ENCODE results near the gene MZT2B. TPM values are rescaled to one million over a fixed set of nuclear protein-coding genes. Genes with fewer than 3 reads are reported as not detected.
"Not testable (repeated sequence)": the region's sequence is repeated elsewhere in the genome, so short reads cannot be mapped to it uniquely, and the experiment has no call there.

MZT2B gene
- total and polyA plus RNA-seq, 2 donors = 50.4 to 251 TPM

DNA sequence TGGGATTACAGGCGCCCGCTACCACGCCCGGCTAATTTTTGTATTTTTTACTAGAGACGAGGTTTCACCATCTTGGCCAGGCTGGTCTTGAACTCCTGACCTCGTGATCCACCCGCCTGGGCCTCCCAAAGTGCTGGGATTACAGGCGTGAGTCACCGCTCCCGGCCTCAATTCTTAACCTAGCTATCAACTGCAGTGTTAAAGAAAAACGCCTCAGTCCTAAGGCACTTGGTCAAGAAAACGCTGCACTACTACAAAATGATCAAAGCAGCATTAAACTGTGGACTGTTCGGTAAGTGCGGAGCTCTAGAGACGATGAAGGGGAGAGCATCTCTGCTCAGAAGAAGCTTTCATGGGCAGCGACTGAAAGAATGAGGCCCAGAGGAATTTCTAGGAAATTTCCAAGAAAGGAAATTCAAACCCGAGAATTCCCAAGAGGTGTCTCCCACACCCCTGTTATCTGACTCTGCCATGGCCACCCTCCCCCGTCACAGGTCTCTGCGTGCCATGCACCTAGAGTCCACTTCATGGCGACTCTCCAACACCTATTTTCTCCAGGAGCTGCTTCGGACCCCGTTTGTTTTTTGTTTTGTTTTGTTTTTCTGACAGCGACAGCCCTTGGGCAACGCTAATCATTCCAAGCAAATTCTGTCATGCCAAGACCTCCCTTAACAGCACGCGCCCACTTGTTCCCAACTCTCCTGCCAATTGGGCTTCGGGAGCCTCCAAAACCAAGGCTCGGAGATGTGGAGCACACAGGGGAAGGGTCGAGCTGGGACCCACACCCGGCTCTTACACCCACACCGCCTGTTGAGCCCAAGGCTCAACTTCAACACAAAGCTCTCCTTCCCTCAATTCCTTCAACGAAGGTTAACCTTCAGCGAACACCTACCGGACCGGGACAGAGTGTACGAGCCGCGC is 1.4 kb upstream of the MZT2B start:
- 23% methylated on average over 38 of the region's 38 CpGs for WGBS
- not testable (repeated sequence) for DNase-seq (ENCODE audit: extremely low spot score)

DNA sequence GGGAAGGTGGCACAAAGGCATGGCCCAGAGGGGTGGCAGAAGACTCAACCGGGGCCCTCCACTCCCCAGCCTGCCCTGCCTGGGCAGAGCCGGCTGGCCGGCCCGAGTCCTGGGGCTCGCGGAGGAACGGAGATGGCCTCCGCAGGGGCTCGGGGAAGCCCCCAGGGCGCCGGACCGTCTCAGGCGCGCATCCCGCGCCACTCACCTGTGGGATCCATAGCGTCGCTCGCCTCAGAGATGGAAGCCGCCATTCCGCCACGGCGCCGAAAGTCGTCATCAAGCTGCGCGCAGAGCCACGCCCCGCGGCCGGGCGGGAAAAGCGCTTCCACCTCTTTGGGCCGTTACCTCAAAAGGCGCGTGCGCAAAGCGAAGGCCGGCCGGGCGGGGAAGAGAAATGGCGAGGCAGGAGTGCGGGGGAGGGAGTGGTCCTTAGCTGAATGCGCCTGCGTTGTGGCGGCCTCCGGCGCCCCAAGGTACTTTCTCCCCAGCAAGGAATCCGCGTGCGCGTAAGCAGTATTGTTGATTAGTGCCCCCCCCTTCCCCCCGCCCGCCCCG is 660 bp upstream of the MZT2B start, which contains the start of gene SMPD4:
SMPD4 (minus strand) TSS at position 278 of the 555 bp plus-strand sequence. CDS start 5,010 bp downstream, outside the sequence.
- Histone ChIP-seq H3K4me1 (ENCODE audit: insufficient read depth) (peaks cover 1% of the 10 kb centered on the region), H3K27ac (ENCODE audit: low read depth) (peak within 1 kb of the TSS; percentile 87), H3K36me3 (ENCODE audit: insufficient read depth) (no peaks in the 10 kb centered on the region), H3K4me3 (ENCODE audit: low read depth, low read length) (peak within 1 kb of the TSS; percentile 95)
- under 1% methylated on average over 55 of the region's 55 CpGs for WGBS
- DNase-seq (ENCODE audit: extremely low spot score) = peak; percentile 97

More for the DNA sequence above, 1.4 kb upstream of the MZT2B start:
- H3K36me3 ChIP-seq (ENCODE audit: insufficient read depth); H3K4me1 ChIP-seq (ENCODE audit: insufficient read depth): not testable (repeated sequence)
- H3K4me3 ChIP-seq (ENCODE audit: low read depth, low read length) = peak overlapping the region; percentile 95
- H3K27ac ChIP-seq (ENCODE audit: low read depth) = peak overlapping the region; percentile 87

DNA sequence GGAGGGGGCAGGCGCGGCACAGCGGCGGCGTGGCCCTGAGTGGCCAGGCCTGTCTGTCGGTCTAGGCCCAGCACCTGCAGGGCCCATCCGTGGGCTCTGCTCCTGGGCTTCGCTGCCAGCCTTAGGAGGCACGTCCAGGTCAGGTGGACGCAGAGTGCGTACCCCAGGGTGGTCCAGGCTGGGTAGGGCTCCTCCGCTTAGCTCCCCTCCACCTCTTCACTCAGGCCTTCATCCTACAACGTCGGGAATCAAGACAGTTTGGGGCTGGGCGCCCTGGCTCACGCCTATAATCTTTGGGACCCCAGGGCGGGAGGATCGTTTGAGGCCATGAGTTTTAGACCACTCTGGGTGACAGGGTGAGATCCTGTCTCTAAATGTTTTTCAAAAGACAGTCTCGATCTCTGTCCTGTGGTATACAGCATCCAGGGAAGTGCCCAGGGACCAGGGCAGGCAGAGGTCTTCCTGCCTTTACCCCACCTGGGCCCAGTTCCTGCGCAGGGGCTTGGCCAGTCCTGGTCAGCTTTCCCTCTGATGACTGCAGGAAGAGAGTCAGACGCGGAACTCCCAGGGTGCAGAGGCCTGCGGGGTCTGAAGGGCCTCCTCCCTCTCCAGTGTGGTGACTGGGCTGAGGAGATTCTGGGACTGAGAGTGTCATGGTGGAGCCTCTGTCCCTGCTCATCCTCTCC is 907 bp downstream of the MZT2B start:
- peak overlapping the region; percentile 24 for H3K4me3 ChIP-seq (ENCODE audit: low read depth, low read length)
- not testable (repeated sequence) for H3K27ac ChIP-seq (ENCODE audit: low read depth); H3K4me1 ChIP-seq (ENCODE audit: insufficient read depth); H3K36me3 ChIP-seq (ENCODE audit: insufficient read depth); DNase-seq (ENCODE audit: extremely low spot score)
- WGBS = 25% methylated on average over 23 of the region's 23 CpGs

DNA sequence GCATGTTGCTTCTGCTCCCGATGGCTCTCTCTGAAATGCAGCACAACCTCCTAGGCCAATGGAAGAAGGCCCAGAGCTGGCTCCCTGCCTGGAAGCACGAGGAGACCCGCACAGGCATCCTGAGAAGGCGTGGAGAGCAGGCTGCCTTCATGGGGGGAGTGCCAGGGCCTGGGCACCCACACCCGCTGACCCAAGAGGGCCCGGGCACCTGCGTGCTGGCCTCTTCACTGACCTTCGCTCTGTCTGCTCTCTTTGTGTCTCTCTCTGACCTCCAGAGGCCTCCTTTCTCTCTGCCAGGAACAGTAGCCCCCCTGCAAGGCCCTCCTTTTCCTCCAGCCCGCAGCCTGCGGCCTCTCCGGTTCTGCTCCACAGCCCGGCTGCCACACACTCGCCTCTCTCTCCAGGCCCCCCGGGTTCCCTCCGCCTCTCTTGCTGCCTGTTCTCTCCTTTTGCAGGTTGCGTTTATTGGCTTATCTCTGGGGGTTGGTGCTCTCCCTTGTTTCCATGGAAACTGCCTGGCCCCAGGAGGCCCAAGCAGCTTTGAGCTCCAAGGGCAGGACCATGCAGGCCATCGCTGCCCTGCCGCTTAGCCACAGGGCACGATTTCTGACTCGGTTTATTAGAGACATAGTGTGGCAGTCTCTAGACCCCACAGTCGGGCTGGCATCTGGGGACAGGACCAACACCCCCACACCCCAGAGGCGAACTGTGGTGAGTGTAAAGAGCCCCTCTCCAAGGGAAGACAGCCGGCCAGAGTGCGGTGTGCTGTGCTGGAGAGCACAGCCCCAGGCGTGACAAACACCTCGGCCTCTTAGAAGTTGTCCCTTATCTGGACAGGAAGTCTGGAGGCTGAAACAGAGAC is 1.7 kb downstream of the MZT2B start:
- no peak for DNase-seq (ENCODE audit: extremely low spot score)
- Histone ChIP-seq H3K4me3 (ENCODE audit: low read depth, low read length) (no peak overlapping the region), H3K36me3 (ENCODE audit: insufficient read depth) (no peaks in the 10 kb centered on the region), H3K4me1 (ENCODE audit: insufficient read depth) (peaks cover 1% of the 10 kb centered on the region), H3K27ac (ENCODE audit: low read depth) (no peak overlapping the region)
- 50% methylated on average over 26 of the region's 26 CpGs for WGBS

DNA sequence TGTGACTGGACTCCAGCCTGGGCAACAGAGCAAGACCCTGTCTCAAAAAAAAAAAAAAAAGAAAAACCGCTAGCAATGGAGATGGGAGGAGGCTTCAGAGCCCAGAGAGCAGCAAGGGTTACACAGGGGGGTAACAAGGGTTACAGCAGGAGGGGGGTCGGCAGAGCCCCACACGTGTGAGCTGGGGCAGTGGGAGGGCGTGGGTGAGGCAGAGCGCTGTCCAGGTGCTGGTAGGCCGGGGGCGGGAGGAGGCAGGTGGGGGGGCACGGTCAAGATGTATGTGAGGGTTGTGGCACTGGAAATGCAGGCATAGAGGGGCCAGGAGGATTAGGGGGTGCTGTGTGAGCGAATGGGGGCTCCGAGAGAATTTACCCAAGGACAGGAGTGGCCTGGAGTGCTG is 3.4 kb downstream of the MZT2B start:
- no peak overlapping the region for H3K4me3 ChIP-seq (ENCODE audit: low read depth, low read length)
- 90% methylated on average over 10 of the region's 10 CpGs for WGBS
- H3K4me1 ChIP-seq (ENCODE audit: insufficient read depth) = peaks cover under 1% of the 10 kb centered on the region
- no peak overlapping the region for H3K27ac ChIP-seq (ENCODE audit: low read depth)
- H3K36me3 ChIP-seq (ENCODE audit: insufficient read depth) = no peaks in the 10 kb centered on the region
- DNase-seq (ENCODE audit: extremely low spot score) = no peak

DNA sequence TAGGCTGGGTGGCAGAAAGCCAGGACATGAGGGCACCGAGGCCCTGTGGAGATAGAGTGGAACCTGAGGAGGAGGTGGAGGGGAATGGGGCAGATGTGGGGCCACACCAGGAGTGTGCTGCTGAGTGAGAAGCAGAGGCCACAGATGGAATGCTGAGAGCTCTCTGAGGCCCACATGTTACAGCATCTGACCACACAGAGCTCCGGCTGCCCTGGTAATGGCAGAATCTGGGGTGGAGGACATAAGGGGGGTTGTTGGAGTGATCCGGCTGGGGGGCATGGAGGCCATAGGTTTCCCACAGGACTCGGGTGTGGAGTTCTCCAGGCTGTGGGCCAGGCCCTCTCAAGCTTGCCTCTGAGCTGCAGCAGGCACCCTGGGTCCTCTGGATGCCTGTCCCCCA is 3.8 kb downstream of the MZT2B start:
- Histone ChIP-seq H3K27ac (ENCODE audit: low read depth) (no peak overlapping the region), H3K4me1 (ENCODE audit: insufficient read depth) (no peaks in the 10 kb centered on the region), H3K36me3 (ENCODE audit: insufficient read depth) (no peaks in the 10 kb centered on the region), H3K4me3 (ENCODE audit: low read depth, low read length) (no peak overlapping the region)
- no peak for DNase-seq (ENCODE audit: extremely low spot score)
- WGBS = 76% methylated on average over 4 of the region's 4 CpGs

DNA sequence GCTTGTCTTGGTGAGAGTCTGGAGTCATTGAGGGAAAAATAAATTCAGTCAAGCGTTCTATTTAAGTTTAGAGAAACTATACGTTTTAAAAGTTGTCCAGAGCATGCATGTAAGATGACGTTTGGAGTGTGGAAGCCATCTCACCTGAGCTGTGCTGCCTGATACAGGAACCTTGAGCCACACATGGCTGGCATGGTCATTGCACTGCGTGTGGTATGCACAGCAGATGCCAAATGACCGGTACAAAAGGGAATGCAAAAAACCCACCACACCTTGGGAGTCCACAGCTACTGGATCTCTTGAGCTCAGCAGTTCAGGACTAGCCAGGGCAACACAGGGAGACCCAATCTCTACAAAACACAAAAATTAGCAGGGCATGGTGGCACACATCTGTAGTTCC is 4.3 kb downstream of the MZT2B start:
- Histone ChIP-seq H3K4me1 (ENCODE audit: insufficient read depth) (no peaks in the 10 kb centered on the region), H3K4me3 (ENCODE audit: low read depth, low read length) (no peak overlapping the region), H3K27ac (ENCODE audit: low read depth) (no peak overlapping the region), H3K36me3 (ENCODE audit: insufficient read depth) (no peaks in the 10 kb centered on the region)
- WGBS = 87% methylated on average over 5 of the region's 5 CpGs
- DNase-seq (ENCODE audit: extremely low spot score) = no peak

DNA sequence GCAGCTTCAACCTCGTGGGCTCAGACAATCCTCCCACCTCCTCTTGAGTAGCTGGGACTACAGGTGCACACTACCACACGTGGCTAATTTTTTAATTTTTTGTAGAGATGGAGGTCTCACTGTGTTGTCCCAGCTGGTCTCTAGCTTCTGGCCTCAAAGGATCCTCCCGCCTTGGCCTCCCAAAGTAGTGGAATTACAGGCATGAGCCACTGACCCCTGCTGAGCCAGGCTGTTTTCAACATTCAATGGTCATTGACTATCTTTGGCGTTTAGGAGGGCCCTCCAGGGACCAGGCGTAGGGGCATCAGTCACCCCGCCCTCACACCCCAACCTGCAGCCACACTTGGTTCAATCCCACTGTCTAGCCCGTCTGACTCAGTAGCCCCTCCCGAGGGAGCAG is 5.2 kb downstream of the MZT2B start:
- no peak overlapping the region for H3K27ac ChIP-seq (ENCODE audit: low read depth)
- WGBS = 77% methylated on average over 8 of the region's 8 CpGs
- no peaks in the 10 kb centered on the region for H3K4me1 ChIP-seq (ENCODE audit: insufficient read depth)
- H3K4me3 ChIP-seq (ENCODE audit: low read depth, low read length) = no peak overlapping the region
- no peak for DNase-seq (ENCODE audit: extremely low spot score)
- H3K36me3 ChIP-seq (ENCODE audit: insufficient read depth) = no peaks in the 10 kb centered on the region

DNA sequence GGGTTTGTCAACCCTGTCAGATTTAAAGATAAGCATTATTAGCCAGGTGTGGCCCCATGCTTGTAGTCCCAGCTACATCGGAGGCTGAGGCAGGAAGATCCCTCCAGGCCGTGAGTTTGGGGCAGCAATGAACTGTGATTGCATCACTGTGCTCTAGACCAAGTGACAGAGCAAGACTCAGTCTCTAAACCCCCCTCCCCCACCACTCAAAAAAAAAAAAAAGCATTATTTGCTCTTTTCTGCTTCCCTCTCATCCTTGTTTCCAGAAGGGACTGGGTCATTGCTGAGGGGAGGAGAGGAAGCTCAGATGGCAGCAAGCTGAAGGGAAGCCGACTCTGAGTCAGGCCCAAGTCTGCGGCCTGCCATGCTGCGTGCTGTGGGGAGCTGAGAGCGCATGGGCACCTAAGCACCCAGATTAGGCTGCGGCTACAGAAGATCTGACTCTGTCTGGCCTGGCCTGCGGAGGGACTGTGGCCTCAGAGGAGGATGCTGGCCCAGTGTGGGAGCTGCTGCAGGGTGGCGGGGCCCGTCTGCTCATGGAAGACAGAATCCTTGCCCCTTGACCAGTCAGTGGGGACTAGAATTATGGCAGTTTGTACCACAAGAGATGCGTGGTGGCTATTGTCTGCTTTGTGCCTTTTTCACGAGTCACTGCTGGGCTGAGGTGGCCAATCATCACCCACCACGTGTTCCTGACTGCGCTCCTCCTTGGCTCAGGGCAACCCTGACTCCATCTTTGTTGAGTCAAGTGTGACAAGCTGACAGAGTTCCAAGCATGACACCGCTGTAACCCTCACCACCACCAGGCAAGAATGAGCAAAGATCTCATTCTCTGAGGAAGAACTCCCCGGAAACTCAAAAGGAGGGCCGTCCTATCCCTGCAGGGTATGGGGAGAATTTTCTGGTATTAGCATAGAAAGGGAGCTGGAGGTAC is 6.1 kb downstream of the MZT2B start:
- not testable (repeated sequence) for DNase-seq (ENCODE audit: extremely low spot score); H3K4me3 ChIP-seq (ENCODE audit: low read depth, low read length); H3K36me3 ChIP-seq (ENCODE audit: insufficient read depth); H3K4me1 ChIP-seq (ENCODE audit: insufficient read depth); H3K27ac ChIP-seq (ENCODE audit: low read depth)
- WGBS = 90% methylated on average over 17 of the region's 17 CpGs

DNA sequence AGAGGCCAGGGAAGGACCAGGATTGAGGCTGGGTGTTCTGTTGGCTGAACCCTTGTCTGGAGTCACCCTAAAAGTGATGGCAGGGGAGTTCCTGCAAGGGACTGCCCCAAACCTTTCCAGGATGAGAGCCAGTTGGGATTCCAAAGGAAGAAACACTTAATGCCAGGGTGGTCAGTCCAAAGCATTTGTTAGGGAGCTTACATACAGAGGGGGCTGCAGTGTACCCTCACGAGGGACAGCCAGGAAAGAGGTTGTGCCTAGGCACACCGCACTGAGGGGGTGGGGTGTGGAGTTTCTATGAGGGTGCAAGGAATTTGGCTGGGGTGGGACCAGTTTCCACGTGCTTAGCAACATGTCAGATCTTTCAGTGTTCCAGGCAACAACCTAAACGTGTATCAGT is 6.9 kb downstream of the MZT2B start:
- H3K27ac ChIP-seq (ENCODE audit: low read depth); H3K4me1 ChIP-seq (ENCODE audit: insufficient read depth); H3K4me3 ChIP-seq (ENCODE audit: low read depth, low read length); DNase-seq (ENCODE audit: extremely low spot score); H3K36me3 ChIP-seq (ENCODE audit: insufficient read depth): not testable (repeated sequence)
- WGBS = 74% methylated on average over 4 of the region's 4 CpGs

DNA sequence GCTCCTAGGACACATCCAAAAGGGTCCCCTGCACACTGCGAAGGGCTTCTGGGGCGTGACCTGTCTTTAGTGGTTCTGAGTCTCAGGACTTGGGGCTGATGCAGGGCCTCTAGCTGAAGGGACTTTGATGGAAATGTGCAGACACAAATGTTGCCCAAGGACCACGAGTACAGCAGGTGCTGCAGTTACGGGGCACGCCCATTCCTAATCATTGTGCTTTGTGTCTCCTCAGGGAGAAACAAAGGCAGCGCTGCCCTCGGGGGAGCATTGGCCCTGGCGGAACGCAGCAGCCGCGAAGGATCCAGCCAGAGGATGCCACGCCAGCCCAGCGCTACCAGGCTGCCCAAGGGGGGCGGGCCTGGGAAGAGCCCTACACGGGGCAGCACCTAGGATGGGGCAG is 8.2 kb downstream of the MZT2B start:
- no peak overlapping the region for H3K4me3 ChIP-seq (ENCODE audit: low read depth, low read length)
- H3K36me3 ChIP-seq (ENCODE audit: insufficient read depth) = no peaks in the 10 kb centered on the region
- 92% methylated on average over 15 of the region's 15 CpGs for whole genome bisulfite sequencing
- DNase-seq (ENCODE audit: extremely low spot score) = no peak
- no peak overlapping the region for H3K27ac ChIP-seq (ENCODE audit: low read depth)
- H3K4me1 ChIP-seq (ENCODE audit: insufficient read depth) = no peaks in the 10 kb centered on the region

DNA sequence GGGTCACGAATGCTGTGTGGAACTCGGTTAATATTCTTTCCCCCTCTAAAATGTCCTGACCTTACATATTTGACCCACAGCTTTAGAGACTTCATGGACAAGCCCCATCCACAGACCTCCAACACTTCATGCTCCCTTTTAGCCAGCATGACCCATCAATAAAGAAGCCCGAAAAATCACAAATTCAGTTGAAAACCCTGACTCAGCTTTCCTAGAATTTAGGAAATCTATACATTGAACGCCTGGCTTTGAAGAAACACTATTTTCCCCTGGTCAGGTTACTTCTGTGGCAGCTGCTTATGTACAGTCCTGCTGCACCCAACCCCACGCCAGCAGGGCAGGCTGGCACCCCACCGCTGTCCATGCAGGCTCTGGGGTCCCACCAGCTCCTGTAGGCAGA is 9.3 kb downstream of the MZT2B start:
- not testable (repeated sequence) for H3K4me3 ChIP-seq (ENCODE audit: low read depth, low read length); H3K36me3 ChIP-seq (ENCODE audit: insufficient read depth); H3K4me1 ChIP-seq (ENCODE audit: insufficient read depth); DNase-seq (ENCODE audit: extremely low spot score); H3K27ac ChIP-seq (ENCODE audit: low read depth)
- WGBS = 94% methylated on average over 6 of the region's 6 CpGs
